Duodenal mucosa (tissue), 2 donors: ENCODE results near the gene KDM8.
A peak's percentile ranks its signal among the peaks of the same experiment; 100 is the strongest.
"Not testable (repeated sequence)": the region's sequence is repeated elsewhere in the genome, so short reads cannot be mapped to it uniquely, and the experiment has no call there.

ENCODE experiments used
- H3K27ac ChIP-seq: one replicate; pipeline ENCODE4 v1.7.0; 2013; ENCODE audit warnings: low read depth, low read length
- H3K27me3 ChIP-seq, 2 donors: one replicate each; pipeline ENCODE4 v1.7.0; 2013; ENCODE audit warnings: low read length in 2 of 2, control low read depth in 1 of 2; ENCODE audit not compliant: insufficient read depth in 2 of 2, control insufficient read depth in 1 of 2
- H3K36me3 ChIP-seq, 2 donors: one replicate each; pipeline ENCODE4 v1.7.0; 2013; ENCODE audit warnings: low read length in 2 of 2, control low read depth in 1 of 2; ENCODE audit not compliant: insufficient read depth in 2 of 2, control insufficient read depth in 1 of 2
- H3K4me1 ChIP-seq, 2 donors: one replicate each; pipeline ENCODE4 v1.7.0; 2013; ENCODE audit warnings: low read length in 2 of 2, control low read depth in 1 of 2; ENCODE audit not compliant: insufficient read depth in 2 of 2, control insufficient read depth in 1 of 2
- H3K4me3 ChIP-seq, 2 donors: one replicate each; pipeline ENCODE4 v1.7.0; 2013; ENCODE audit warnings: low read length in 2 of 2, low read depth in 1 of 2
- H3K9ac ChIP-seq, 2 donors: one replicate each; pipeline ENCODE4 v1.7.0; 2013; ENCODE audit warnings: low read length in 2 of 2, low read depth in 1 of 2
- H3K9me3 ChIP-seq, 2 donors: one replicate each; pipeline ENCODE4 v1.7.0; 2013; ENCODE audit warnings: low read length in 2 of 2, control low read depth in 1 of 2; ENCODE audit not compliant: control insufficient read depth in 1 of 2

KDM8 gene

DNA sequence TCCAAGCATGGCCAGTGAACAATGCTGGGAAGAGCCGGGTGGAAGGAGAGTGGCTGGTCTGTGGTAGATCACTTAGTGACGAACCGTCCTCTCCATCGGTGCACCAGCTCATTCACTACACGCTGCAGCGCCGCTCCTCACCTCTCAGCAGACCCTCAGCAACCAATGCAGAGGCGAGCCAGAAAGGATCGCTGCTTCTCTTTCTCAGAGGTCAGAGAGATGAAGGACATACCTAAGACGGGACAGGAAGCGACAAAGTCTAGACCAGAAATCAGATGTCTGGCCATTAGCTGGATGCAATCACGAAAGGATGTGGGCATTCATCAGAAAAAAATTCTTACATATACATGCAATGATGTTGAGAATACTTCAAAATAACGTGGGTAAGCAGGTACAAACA, 38.3 kb downstream of the KDM8 start:
- Histone ChIP-seq H3K9ac (no peak overlapping the region), H3K27me3 (no peaks in the 10 kb centered on the region), H3K4me3 (no peak overlapping the region), H3K4me1 (peaks cover 41 to 49% of the 10 kb centered on the region in 2 donors), H3K36me3 (no peaks in the 10 kb centered on the region), H3K27ac (no peak overlapping the region), H3K9me3 (no peaks in the 10 kb centered on the region)

DNA sequence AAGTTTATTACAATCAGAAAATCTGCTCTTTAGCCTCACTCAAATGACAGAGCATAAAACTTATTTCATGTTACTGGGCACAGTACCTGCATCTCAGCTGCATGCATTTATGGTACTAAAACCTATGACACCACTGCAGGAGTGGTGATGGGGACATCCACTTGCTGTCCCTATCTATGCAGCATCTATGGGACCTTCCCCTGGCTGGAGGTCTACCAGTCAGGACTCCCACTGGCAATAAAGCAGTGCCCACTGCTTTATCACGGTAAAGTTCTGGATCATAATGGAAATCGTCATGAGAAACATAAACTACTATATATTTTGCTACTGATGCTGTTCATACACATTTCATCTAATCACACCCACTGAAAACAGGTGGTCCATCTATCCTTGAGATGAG, 39.1 kb downstream of the KDM8 start:
- Histone ChIP-seq H3K9ac (peak overlapping the region; percentile 22 to 53), H3K27me3 (no peaks in the 10 kb centered on the region), H3K27ac (peak overlapping the region; percentile 37), H3K36me3 (no peaks in the 10 kb centered on the region), H3K9me3 (no peaks in the 10 kb centered on the region), H3K4me3 (no peak overlapping the region), H3K4me1 (peaks cover 34 to 43% of the 10 kb centered on the region in 2 donors)

DNA sequence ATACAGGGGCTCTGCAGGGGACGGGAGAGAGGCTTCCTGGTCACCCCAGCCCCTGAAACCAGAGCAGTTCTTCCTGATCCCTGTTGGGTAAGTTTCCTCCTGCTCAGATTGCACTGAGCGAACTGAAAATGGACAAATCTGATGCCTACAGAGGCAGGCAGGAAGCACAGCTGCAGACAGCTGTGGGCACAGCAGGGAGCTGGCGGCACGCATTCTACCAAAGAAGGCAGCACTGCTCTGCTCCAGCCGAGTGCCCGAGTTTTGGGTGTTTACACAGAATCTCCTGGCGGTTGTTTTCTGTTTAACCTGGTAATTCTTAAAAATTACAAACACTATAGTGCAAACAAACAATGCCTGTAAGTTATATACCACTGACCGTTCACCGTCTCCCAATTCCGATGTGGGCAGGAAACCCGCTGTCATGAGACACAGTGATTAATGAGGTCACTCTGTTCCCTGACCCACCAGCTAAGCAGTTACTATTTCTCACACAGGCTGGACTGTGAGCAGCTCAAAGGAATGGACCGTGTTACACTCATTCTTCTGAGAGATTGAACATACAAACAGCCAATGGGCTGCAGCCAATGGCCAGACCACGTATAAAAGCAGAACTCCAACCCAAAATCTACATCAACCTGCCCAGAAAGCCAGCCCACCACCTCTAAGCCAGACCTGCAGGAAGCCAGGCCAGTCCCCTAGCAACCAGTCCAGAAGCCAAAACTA, 39.7 kb downstream of the KDM8 start:
- peak overlapping the region; percentile 37 for H3K27ac ChIP-seq
- H3K4me1 ChIP-seq: peaks cover 28 to 36% of the 10 kb centered on the region in 2 donors
- H3K9me3 ChIP-seq: no peaks in the 10 kb centered on the region
- H3K36me3 ChIP-seq: no peaks in the 10 kb centered on the region
- H3K27me3 ChIP-seq: no peaks in the 10 kb centered on the region
- H3K4me3 ChIP-seq: peak overlapping the region in 1 of 2 donors; percentile 22
- peak overlapping the region; percentile 22 to 53 for H3K9ac ChIP-seq

DNA sequence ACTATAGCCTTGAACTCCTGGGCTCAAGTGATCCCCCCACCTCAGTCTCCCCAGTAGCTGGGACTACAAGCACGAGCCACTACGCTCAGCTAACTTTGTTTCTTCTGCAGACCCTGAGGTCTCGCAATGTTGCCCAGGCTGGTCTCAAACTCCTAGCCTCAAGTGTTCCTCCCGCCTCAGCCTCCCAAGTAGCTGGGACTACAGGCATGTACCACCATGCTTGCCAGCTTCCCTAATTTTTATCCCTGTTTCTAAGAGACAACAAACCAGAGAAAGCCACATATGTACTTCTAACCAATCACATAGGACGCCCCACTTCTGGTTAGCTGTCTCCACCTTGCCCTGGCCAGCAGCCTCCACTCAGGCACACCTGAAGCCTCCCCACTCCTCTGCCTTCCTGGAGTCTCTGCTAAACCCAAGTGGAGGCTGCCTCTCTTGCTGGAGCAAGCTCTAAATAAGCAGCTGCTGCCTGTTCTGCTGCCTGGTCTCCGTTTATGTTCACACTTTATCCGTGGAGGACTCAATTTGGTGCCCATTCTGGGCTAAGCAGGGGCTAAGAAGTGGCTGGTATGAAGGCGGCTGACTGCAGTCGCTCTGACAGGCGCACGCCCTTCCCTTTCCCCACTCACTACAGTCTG, 40.5 kb downstream of the KDM8 start:
- H3K36me3 ChIP-seq: no peaks in the 10 kb centered on the region
- H3K9ac ChIP-seq: no peak overlapping the region
- peaks cover 22 to 30% of the 10 kb centered on the region in 2 donors for H3K4me1 ChIP-seq

DNA sequence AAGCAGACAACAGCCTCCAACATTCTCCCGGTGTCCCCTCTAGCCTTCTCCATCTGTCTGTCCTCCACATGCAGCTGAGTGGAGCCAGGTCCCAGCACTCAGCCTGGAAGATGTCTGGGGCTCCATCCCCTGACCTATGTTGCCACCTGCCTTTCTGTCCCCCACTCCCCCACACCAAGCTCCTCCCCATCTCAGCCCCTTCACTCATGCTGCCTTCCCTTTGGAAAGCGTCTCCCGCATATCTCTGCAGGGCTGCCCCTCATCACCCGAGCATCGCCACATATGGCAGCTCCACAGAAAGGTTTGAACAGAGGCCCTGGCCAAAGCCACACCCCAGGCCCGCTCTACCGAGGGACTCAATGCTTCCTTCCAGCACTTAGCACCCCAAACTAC, 41.0 kb downstream of the KDM8 start:
- Histone ChIP-seq H3K4me1 (peaks cover 22 to 30% of the 10 kb centered on the region in 2 donors), H3K36me3 (no peaks in the 10 kb centered on the region), H3K9me3 (no peaks in the 10 kb centered on the region), H3K27ac (no peak overlapping the region), H3K4me3 (no peak overlapping the region), H3K27me3 (no peaks in the 10 kb centered on the region), H3K9ac (no peak overlapping the region)

More for the DNA sequence above, 40.5 kb downstream of the KDM8 start:
- Histone ChIP-seq H3K27me3 (no peaks in the 10 kb centered on the region), H3K9me3 (no peaks in the 10 kb centered on the region), H3K4me3 (no peak overlapping the region), H3K27ac (no peak overlapping the region)

DNA sequence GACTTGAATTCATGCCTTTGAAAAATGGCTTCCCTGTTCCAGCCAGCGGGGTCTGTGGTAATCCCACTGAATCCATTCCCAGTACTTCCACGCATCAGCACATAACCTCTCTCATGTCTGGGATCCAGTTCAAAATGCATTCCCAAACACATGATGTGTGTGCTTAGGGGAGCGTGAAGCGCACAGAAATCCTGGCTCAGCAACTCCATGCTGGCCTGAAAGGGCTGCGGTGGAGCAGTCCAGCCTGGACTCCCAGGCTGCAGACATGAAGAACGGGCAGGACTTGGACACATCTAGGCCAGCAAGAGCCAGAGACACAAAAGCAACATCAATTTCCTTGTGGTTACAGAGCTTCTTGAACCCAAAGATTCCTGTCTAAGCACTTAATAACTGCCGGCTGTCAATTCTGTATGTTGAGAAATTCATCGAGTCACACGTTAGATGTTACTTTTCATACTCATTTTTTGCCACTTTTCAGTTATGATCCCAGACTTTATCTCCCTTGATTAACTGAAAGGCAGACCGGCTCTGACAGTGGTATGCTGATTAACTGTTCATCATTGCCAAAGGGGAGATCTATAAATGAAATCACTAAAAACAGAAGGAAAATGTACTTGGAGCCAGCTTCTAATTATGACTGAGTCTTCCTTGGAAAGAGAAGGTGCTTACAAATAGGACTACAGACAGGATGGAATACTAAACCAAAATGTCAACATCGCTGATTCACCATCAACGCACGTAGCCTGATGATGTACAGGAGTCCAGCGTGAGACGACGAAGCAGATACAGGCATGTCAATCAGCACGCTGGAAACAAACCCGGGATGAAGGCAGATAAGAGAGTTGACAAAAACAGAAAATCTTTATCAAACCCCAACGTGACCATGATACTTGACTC, 42.2 kb downstream of the KDM8 start:
- H3K36me3 ChIP-seq: no peaks in the 10 kb centered on the region
- H3K4me1 ChIP-seq: peaks cover 22 to 30% of the 10 kb centered on the region in 2 donors
- no peaks in the 10 kb centered on the region for H3K9me3 ChIP-seq
- H3K27me3 ChIP-seq: no peaks in the 10 kb centered on the region
- no peak overlapping the region for H3K4me3 ChIP-seq
- peak overlapping the region; percentile 51 for H3K27ac ChIP-seq
- no peak overlapping the region for H3K9ac ChIP-seq

DNA sequence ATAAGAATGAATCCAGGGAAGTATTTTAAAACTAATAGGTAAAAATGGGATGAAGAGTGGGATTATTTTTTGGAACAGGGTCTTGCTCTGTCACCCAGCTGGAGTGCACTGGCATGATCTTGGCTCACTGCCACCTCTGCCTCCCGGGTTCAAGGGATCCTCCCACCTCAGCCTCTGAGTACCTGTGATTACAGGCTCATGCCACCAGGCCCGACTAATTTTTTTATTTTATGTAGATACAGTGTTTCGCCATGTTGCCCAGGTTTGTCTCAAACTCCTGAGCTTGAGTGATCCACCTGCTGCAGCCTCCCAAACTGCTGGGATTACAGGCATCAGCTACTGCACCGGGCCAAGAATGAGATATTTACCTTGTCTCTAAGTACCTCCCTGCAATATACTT, 43.1 kb downstream of the KDM8 start:
- Histone ChIP-seq H3K4me1 (peaks cover 22 to 30% of the 10 kb centered on the region in 2 donors), H3K27ac (no peak overlapping the region)

DNA sequence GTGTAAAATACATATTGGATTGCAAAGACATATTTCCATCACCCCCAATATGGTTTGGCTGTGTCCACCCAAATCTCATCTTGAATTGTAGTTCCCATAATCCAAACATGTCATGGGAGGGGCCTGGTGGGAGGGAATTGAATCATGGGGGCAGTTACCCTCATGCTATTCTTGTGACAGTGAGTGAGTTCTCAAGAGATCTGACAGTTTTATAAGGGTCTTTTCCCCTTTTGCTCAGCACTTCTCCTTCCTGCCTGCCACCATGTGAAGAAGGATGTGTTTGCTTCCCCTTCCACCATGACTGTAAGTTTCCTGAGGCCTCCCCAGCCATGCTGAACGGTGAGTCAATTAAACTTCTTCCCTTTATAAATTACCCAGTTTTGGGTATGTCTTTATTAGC, 43.8 kb downstream of the KDM8 start:
- H3K4me3 ChIP-seq, H3K9me3 ChIP-seq, H3K9ac ChIP-seq, H3K27ac ChIP-seq, H3K27me3 ChIP-seq, H3K36me3 ChIP-seq: not testable (repeated sequence)
- H3K4me1 ChIP-seq: peaks cover 20 to 30% of the 10 kb centered on the region in 2 donors

More for the DNA sequence above, 43.1 kb downstream of the KDM8 start:
- no peaks in the 10 kb centered on the region for H3K36me3 ChIP-seq
- no peaks in the 10 kb centered on the region for H3K9me3 ChIP-seq
- H3K27me3 ChIP-seq: no peaks in the 10 kb centered on the region
- H3K9ac ChIP-seq: no peak overlapping the region
- H3K4me3 ChIP-seq: no peak overlapping the region

DNA sequence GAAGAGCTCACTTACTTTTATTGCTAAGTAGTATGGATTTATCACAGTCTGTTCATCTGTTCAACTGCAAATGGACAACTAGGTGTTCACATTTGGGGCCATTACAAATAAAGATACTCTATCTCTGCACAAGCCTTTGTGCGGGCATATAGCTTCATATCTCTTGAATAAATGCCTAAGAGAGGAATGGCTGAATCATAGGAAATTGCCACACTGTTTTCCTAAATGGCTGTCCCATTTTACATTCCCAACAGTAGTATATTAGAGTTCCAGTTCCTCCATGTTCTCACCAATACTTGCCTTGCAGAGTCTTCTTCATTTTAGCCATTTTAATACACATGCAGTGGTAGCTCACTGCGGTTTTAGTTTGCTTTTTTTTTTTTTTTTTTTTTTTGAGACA, 44.7 kb downstream of the KDM8 start:
- Histone ChIP-seq H3K27ac (no peak overlapping the region), H3K36me3 (no peaks in the 10 kb centered on the region), H3K27me3 (no peaks in the 10 kb centered on the region), H3K4me3 (no peak overlapping the region), H3K9me3 (no peaks in the 10 kb centered on the region), H3K9ac (no peak overlapping the region), H3K4me1 (peaks cover 14 to 21% of the 10 kb centered on the region in 2 donors)

DNA sequence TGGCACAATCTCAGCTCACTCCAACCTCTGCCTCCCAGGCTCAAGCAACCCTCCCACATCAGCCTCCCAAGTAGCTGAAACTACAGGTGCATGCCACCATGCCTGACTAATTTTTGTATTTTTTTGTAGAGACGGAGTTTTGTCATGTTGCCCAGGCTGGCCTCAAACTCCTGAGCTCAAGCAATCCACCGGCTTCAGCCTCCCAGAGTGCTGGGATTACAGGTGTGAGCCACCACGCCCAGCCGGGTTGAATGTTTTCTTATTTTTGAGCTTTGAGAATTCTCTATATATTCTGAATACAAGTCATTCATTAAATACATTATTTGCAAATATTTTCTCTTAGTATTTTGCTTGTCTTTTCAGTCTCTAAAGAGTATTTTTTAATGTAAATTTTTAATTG, 45.6 kb downstream of the KDM8 start:
- H3K36me3 ChIP-seq, H3K9ac ChIP-seq, H3K9me3 ChIP-seq, H3K4me3 ChIP-seq, H3K27me3 ChIP-seq, H3K27ac ChIP-seq: not testable (repeated sequence)
- H3K4me1 ChIP-seq: peaks cover 13 to 22% of the 10 kb centered on the region in 2 donors
